T-helper 1 cell treated with Interleukin-12 subunit alpha and Interleukin-12 subunit beta and Interleukin-4 antibody, amounts not matched to agents 30 ng/mL and 1 ng/mL, for 36 hours (primary cell): Measurements from ENCODE around the gene C21orf58. TPM values are rescaled to one million over a fixed set of nuclear protein-coding genes. Genes with fewer than 3 reads are reported as not detected.

Experiments
- intact Hi-C: fragments of 100-400 bp; cut with micrococcal nuclease; formaldehyde crosslinking; loops from one replicate; pipeline ENCODE4 v1.15.1; 2024
- total RNA-seq: library from RNA; stranded (reverse); gene quantifications from 2 replicates; pipeline ENCODE4 v1.2.3, GENCODE V29; 2022

C21orf58 gene
- total RNA-seq, 1 donor from 2014 or later: 29.3 TPM

DNA sequence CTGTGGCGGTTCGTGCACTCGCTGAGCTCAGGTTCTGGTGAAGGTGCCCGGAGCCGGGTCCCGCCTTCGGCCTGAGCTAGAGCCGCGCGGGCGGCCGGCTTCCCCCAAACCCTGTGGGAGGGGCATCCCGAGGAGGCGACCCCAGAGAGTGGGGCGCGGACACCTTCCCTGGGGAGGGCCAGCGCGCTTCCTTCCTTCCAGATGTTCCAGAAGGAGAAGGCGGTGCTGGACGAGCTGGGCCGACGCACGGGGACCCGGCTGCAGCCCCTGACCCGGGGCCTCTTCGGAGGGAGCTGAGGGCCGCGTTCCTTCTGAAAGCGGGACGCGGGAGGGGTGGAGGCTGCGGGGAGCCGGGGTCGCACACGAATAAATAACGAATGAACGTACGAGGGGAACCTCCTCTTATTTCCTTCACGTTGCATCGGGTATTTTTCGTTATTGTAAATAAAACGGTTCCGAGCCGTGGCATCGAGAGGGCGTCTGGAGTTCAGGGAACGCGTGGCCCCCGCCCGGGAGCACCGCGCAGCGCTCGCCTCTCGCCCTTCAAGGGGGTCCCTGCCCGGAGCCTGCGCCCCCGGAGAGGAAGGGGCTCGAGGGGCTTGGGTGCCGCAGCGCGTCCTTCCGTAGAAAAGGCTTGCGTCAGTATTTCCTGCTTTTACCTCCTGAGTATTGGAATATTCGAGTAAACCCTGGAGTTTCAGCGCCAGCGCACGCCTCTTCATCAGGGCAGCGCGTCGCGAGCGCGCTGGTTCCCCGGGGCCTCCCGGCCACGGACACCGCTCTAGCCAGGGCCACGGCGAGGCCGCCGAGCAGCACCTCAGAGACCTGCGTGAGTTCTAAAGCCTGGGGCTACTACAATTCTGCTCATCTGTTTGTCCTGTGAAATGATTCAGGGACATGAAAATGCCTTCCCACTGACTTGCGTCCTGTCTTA lies 26.1 kb downstream of the C21orf58 start:
- intact Hi-C loops: loop anchor here (2.0 kb wide), 1 partner anchor 25 kb away; the partner anchor contains the start of gene C21orf58

- intact Hi-C loops: loop anchor here (1.0 to 2.0 kb wide), 2 partner anchors 10 to 27 kb away; partner anchors contain the start of genes C21orf58 and YBEY
Observed at GRCh38 chr21:46295996-46296752, 27.5 kb downstream of the C21orf58 start.

GRCh38 chr21:46295177-46295770 lies 28.4 kb downstream of the C21orf58 start:
- intact Hi-C loops: no loop called here

- intact Hi-C loops: no loop called here
Observed at GRCh38 chr21:46294647-46295176, 29.0 kb downstream of the C21orf58 start.

DNA sequence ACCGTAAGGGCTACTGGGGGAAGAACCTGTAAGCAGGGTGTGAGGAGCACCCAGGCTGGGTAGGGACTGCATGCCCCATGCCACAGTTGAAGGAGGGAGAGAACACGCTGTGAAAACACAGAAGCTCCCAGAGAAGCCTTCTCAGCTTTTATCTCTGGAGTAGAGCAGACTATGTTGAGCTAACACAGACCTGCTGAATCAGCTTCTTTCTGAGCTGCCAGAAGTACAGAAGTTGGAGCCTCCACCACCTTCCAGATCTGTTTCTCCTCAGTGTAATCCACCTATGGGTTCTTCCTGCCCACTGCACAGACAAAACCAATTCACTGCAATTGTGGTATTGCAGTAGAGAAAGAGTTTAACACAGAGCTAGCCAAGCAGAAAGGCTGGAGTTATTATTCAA lies 32.1 kb downstream of the C21orf58 start:
- intact Hi-C loops: no loop called here

DNA sequence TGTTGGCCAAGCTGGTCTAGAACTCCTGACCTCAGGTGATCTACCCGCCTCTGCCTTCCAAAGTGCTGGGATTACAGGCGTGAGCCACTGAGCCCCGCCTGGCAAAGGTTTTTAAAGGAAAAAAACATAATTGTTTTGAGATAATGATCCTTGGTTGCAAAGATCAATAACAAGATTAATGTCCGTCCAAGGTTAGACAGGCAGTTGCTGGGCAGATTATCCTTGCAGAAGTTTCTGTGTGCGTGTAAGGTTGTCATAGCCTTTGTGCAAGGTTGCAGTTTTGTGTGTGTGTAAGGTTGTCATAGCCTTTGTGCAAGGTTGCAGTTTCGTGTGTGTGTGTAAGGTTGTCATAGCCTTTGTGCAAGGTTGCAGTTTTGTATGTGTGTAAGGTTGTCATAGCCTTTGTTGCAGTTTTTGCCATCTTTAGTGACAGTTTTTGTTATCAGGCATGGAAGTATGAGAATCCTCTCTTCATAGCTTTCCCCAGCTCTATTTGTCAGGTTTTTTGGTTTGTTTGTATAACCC lies 34.0 kb downstream of the C21orf58 start:
- intact Hi-C loops: loop anchor here (5.0 kb wide), 1 partner anchor 78 kb away; no protein-coding TSS in a partner anchor

- intact Hi-C loops: loop anchor here (2.0 to 5.0 kb wide), 2 partner anchors 80 to 317 kb away; no protein-coding TSS in a partner anchor
Observed at GRCh38 chr21:46287541-46287940, 36.1 kb downstream of the C21orf58 start.

- intact Hi-C loops: loop anchor here (1.0 to 5.0 kb wide), 8 partner anchors 10 to 316 kb away; partner anchors contain the start of genes DIP2A, LSS and PCNT
Observed at GRCh38 chr21:46286648-46287002, 37.0 kb downstream of the C21orf58 start.

- intact Hi-C loops: loop anchor here (1.0 to 5.0 kb wide), 9 partner anchors 10 to 315 kb away; partner anchors contain the start of genes DIP2A, LSS and PCNT
Observed at GRCh38 chr21:46285761-46286647, 37.7 kb downstream of the C21orf58 start, which contains the start of gene YBEY. YBEY (plus strand) TSS chr21:46286342; CDS start chr21:46286914, 572 bp downstream.

DNA sequence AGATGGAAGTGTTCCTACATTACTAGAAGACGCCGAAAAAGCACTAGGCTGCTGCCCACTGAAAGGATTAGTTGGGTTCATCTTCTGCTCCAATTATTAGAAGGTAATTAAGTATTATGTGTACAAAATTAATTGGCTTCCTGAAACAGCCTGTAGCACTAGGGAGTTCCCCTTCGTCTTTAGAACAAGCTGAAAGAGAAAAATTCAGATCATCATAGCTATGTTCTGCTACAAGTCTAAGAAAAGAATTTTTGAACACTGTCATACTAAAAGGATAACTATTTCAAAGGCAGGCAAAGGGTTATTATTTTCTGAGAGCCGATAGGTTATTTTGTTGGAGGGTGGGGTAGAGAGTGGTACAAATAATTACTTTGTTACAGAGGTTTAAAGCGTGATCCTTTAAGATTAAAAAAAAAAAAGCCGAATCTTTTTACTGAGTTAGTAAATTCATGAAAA lies 38.4 kb downstream of the C21orf58 start, which contains the start of gene MCM3AP:
Gene MCM3AP, minus strand, starts transcription at position 406 of the 456 bp plus-strand sequence. Its CDS starts 325 bp downstream, at position 81.
- intact Hi-C loops: loop anchor here (1.0 to 5.0 kb wide), 2 partner anchors 32 to 82 kb away; no protein-coding TSS in a partner anchor

GRCh38 chr21:46284733-46285132 lies 38.9 kb downstream of the C21orf58 start:
- intact Hi-C loops: loop anchor here (1.0 to 5.0 kb wide), 2 partner anchors 31 to 83 kb away; no protein-coding TSS in a partner anchor

- intact Hi-C loops: no loop called here
Observed at GRCh38 chr21:46284077-46284644, 39.5 kb downstream of the C21orf58 start.

DNA sequence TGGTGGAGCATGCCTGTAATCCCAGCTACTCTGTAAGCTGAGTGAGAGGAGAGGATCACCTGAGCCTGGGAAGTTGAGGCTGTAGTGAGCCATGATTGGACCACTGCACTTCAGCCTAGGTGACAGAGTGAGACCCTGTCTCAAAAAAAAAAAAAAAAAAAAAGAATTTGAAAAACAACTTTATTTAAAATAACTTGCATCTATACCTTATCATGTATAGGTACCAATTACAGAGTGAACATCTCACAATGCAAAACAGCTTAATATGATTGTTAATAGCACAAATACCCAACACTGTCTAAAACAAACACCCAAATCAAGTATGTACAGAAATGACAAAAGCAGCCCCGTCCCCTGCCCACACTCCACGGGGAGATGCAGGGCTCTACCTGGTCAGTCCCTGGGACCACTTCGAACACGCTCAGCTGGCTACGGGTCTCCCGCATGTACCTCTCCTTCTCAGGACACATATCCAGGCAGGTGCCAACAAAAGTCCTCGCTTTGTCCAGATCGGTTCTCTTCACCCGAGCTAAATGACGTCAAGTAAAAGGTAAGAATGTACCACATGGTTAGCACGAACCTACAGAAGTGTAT lies 48.8 kb downstream of the C21orf58 start:
- intact Hi-C loops: no loop called here

DNA sequence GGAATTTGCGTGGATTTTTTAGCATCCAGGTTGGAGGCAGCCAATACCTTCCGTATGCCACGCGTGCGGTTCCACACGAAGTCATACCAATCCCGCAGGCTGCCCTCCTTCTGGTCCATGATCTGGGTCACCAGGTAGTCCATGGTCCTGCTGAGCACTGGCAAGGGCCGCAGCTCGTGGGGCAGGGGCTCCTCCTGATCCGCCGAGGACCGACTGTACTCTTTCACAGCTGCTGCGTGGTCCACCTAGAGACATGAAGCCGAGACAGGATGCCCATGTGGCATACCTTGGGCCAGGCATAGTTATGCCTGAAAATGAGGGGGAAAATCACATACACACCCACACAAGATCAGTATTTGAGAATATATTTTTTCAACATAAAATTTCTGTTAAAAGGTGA lies 50.3 kb downstream of the C21orf58 start:
- intact Hi-C loops: no loop called here

GRCh38 chr21:46269466-46269865 lies 54.2 kb downstream of the C21orf58 start:
- intact Hi-C loops: no loop called here

DNA sequence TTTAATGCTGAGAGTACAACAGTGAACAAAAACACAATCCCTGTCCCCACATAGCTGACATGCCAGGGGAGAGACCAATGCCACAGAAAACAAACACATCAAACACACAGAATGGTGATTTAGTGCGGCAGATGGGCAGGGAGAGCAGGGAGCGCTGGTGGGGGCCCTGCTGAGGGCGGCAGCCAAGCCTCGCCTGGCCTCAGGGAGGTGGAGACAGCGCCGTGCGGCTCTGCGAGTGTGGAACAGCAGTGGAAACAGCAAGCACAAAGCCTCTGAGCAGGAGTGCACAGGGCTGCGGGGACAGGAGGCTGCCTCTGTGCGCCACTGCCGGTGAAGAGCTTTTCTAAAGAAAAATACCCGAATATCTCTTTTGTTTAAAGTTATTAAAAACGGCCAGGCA lies 55.3 kb downstream of the C21orf58 start:
- intact Hi-C loops: no loop called here

DNA sequence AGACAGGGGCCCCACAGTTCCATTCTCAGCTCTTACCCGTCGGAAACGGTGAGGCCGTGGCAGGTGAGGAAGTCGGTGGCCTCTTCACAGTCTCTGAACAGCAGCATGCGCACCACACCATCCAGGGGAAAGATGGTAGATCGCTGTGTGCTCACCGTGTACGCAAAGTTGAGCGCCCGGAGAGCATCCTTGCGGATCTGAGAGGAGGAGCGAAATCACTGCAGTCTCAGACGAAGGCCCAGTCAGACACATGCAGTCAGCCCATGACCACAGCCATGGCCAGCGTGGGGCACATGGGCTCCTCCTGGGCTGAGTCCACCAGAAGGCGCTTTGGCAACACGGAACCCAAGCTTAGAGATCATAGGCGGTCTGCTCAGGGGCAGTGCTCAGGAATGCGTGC lies 56.7 kb downstream of the C21orf58 start:
- intact Hi-C loops: no loop called here

DNA sequence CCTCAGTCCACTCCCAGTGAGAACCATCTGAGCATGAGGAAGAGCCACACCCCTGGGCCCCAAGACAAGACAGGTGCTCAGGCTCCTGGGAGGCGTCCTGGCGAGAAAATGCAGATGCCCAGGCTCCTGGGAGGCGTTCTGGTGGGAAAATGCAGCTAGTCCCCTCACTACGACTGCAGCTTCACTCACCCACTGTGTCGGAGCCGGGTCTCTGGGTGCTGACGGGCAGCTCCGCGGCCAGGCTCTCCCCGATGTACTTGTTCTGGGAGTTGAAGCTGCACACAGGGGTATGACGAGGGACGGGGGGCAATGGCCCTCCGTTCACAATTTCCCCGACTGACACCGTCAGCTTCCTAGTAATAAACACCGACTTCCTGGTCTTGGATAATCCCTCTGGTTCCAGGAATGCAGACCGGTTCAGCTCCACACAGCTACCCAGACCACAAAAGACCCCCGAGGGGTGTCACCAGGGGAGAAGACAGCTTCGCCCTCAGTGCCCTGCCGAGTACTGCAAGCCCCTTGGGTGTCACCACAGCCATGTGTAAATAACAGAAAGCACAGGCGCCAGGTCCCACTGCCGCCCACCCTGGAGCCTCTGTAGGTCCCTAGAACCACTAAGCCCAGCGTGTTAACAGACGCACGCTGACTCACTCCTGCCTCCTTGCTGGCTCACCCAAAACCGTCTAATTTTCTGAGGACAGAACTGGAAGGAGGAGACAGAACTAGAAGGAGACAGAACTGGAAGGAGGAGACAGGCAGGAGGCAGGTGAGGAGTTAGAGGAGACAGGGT lies 57.7 kb downstream of the C21orf58 start:
- intact Hi-C loops: no loop called here
